Lung (tissue), 12 donors: ENCODE results near the gene SNX10. TPM values are rescaled to one million over a fixed set of nuclear protein-coding genes. Genes with fewer than 3 reads are reported as not detected.

Experiments
- ATAC-seq: fragments of 200-7000 bp; cut with Tn5 transposase; one replicate; pipeline ENCODE4 v1.9.1; 2020; ENCODE audit warnings: moderate number of reproducible peaks; ENCODE audit not compliant: insufficient read depth, low FRiP score
- DNase-seq, 3 donors: peaks; one replicate each; pipeline ENCODE4 v3.0.0-alpha.2; 2013 to 2017
- H3K27ac ChIP-seq, 2 donors: one replicate each; pipeline ENCODE4 v1.5.1; 2013; ENCODE audit warnings: mild to moderate bottlenecking in 2 of 2, moderate library complexity in 2 of 2, control low read depth in 1 of 2, inconsistent platforms in 1 of 2, low read depth in 1 of 2, low read length in 1 of 2
- H3K27me3 ChIP-seq, 3 donors: one replicate each; pipeline ENCODE4 v1.5.1; 2013; ENCODE audit warnings: low read length in 2 of 3; ENCODE audit not compliant: control insufficient read depth in 3 of 3, insufficient read depth in 3 of 3
- H3K36me3 ChIP-seq, 4 donors: one replicate each; pipeline ENCODE4 v1.5.1; 2013; ENCODE audit warnings: low read length in 4 of 4, mild to moderate bottlenecking in 1 of 4, moderate library complexity in 1 of 4; ENCODE audit not compliant: control insufficient read depth in 4 of 4, insufficient read depth in 4 of 4
- H3K4me1 ChIP-seq, 5 donors: one replicate each; pipeline ENCODE4 v1.5.1; 2013; ENCODE audit warnings: low read length in 5 of 5, mild to moderate bottlenecking in 2 of 5, moderate library complexity in 1 of 5; ENCODE audit not compliant: control insufficient read depth in 5 of 5, insufficient read depth in 5 of 5
- H3K4me3 ChIP-seq: one replicate; pipeline ENCODE4 v1.5.1; 2013; ENCODE audit warnings: mild to moderate bottlenecking, control low read depth, moderate library complexity
- H3K9ac ChIP-seq, 2 donors: one replicate each; pipeline ENCODE4 v1.5.1; 2013; ENCODE audit warnings: low read length in 2 of 2, control low read depth in 1 of 2; ENCODE audit not compliant: insufficient read depth in 1 of 2
- H3K9me3 ChIP-seq, 4 donors: one replicate each; pipeline ENCODE4 v1.5.1; 2013; ENCODE audit warnings: low read length in 3 of 4, mild to moderate bottlenecking in 1 of 4, moderate library complexity in 1 of 4; ENCODE audit not compliant: control insufficient read depth in 4 of 4, insufficient read depth in 3 of 4
- CTCF ChIP-seq: IDR thresholded peaks from 2 replicates; pipeline ENCODE4 v1.5.1; 2012; ENCODE audit warnings: mild to moderate bottlenecking; ENCODE audit errors: control extremely low read depth, extremely low read depth
- WGBS, 2 donors: extraction: QIAGEN DNeasy Blood & Tissue Kit; methylation state at CpG; one replicate each; pipeline ENCODE4 v1.1.7; 2013; 5-methylcytosine and 5-hydroxymethylcytosine counted together
- polyA plus RNA-seq, 2 donors: library from polyadenylated mRNA; stranded (reverse); fragments of 200-250 nt; gene quantifications; one replicate each; pipeline ENCODE4 v1.2.1, GENCODE V29; 2013
- total RNA-seq, 2 donors: library from RNA; depleted of rRNA in 1 of 2; stranded (reverse); fragments of >200 nt in 1 of 2; gene quantifications; one replicate each; pipeline ENCODE4 v1.2.1, GENCODE V29; 2014 to 2021
- donor health status: control.
- donor health status: control.
- donor health status: Bipolar disorder and iron deficiency.
- donor health status: healthy.
- donor health status: DM: yes; HTN: yes; CAD: no.

Gene SNX10
- total and polyA plus RNA-seq, 4 donors, result 12.2 to 54.7 (median 36.7) TPM

GRCh38 chr7:26320878-26321277 lies 29.2 kb downstream of the SNX10 start:
- H3K9me3 ChIP-seq, result no peaks in the 10 kb centered on the region
- 91 to 95% methylated on average over 4 of the region's 4 CpGs for WGBS, 2 donors
- no peaks in the 10 kb centered on the region for H3K36me3 ChIP-seq
- DNase-seq (no peak), ATAC-seq (no peak)
- no peak overlapping the region for H3K27ac ChIP-seq
- no peak overlapping the region for H3K9ac ChIP-seq
- no peak for TF ChIP-seq CTCF
- no peaks in the 10 kb centered on the region for H3K27me3 ChIP-seq
- H3K4me1 ChIP-seq, result no peaks in the 10 kb centered on the region
- H3K4me3 ChIP-seq, result no peak overlapping the region

- H3K27ac ChIP-seq, result no peak overlapping the region
- H3K36me3 ChIP-seq, result no peaks in the 10 kb centered on the region
- no peaks in the 10 kb centered on the region for H3K27me3 ChIP-seq
- H3K4me1 ChIP-seq, result no peaks in the 10 kb centered on the region
- H3K4me3 ChIP-seq, result no peak overlapping the region
- H3K9ac ChIP-seq, result no peak overlapping the region
- DNase-seq (no peak), ATAC-seq (no peak)
- 53 to 85% methylated on average over 1 of the region's 1 CpG for WGBS, 2 donors
- TF ChIP-seq CTCF, result no peak
- H3K9me3 ChIP-seq, result no peaks in the 10 kb centered on the region
Measured at GRCh38 chr7:26321435-26321834, 29.8 kb downstream of the SNX10 start.

- H3K27me3 ChIP-seq, result no peaks in the 10 kb centered on the region
- DNase-seq (no peak), ATAC-seq (no peak)
- H3K4me1 ChIP-seq, result no peaks in the 10 kb centered on the region
- WGBS, 2 donors, result 86 to 87% methylated on average over 3 of the region's 3 CpGs
- H3K36me3 ChIP-seq, result no peaks in the 10 kb centered on the region
- no peak overlapping the region for H3K4me3 ChIP-seq
- no peak for TF ChIP-seq CTCF
- H3K27ac ChIP-seq, result no peak overlapping the region
- H3K9me3 ChIP-seq, result no peaks in the 10 kb centered on the region
- no peak overlapping the region for H3K9ac ChIP-seq
Measured at GRCh38 chr7:26326211-26326610, 34.5 kb downstream of the SNX10 start.

GRCh38 chr7:26328498-26329390 lies 37.1 kb downstream of the SNX10 start:
- DNase-seq (no peak), ATAC-seq (no peak)
- no peaks in the 10 kb centered on the region for H3K4me1 ChIP-seq
- no peak overlapping the region for H3K27ac ChIP-seq
- H3K9me3 ChIP-seq, result peaks cover 0 to 8% (median 0%) of the 10 kb centered on the region in 4 donors
- no peaks in the 10 kb centered on the region for H3K36me3 ChIP-seq
- H3K4me3 ChIP-seq, result no peak overlapping the region
- H3K9ac ChIP-seq, result no peak overlapping the region
- 89 to 90% methylated on average over 7 of the region's 7 CpGs for WGBS, 2 donors
- no peak for TF ChIP-seq CTCF
- H3K27me3 ChIP-seq, result no peaks in the 10 kb centered on the region
